A549 (cell line): ENCODE measurements around the gene PGGT1B.

Source experiments
- JUN ChIP-seq, 2 experiments: fragments of >200 bp; sonication (Bioruptor Twin); formaldehyde crosslinking; IDR thresholded peaks; 2 replicates in 1 of 2; 3 replicates in 1 of 2; pipeline ENCODE4 v1.6.1; 2016 to 2017
- POLR2A ChIP-seq: IDR thresholded peaks from 2 replicates; pipeline ENCODE4 v1.6.1; 2012; ENCODE audit warnings: mild to moderate bottlenecking, low read length
- RNF2 ChIP-seq: fragments of 200-600 bp; sonication (generic); IDR thresholded peaks from 2 replicates; pipeline ENCODE4 v1.6.1; 2016; ENCODE audit warnings: low read depth, mild to moderate bottlenecking, antibody characterized with exemption, moderate library complexity, borderline replicate concordance
- TF ChIP-seq, protein P1 (sequence below): fragments of 250-450 bp; sonication (Bioruptor Pico); IDR thresholded peaks from 2 replicates; pipeline ENCODE4 v1.5.0; 2020; ENCODE audit warnings: low read depth, mild to moderate bottlenecking, moderate library complexity

DNA sequence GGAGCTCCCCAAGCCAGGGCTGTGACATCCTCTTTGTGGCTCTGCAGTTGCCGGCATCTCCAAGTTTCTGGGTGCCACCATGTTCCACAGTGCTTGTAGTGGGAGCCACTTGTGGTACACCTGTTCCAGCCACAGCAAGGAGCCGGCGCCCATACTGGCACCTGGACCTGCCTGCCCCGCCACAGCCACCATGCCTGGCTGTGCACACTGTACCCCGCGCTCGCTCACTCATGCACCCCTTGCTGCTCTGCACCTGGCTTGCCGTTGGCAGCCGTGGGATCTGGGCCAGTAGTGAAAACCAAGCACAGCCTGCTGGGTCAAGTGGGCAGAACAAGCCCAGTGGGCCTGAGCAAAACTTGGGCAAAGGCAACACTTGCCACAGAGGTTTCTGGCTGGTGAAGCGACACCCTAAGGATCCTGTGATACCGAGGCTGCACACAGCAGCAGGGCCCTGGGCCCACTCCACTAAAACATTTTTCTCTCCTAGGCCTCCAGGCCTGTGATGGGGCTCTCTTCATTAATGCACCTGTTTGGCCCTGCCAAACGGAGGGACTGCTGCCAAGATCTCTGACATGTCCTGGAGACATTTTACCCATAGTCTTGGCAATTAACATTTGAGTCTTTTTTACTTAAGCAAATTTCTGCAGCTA is 95.8 kb downstream of the PGGT1B start:
- TF ChIP-seq POLR2A (no peak), RNF2 (no peak), JUN (IDR thresholded peaks at IDR 0.05) (no peak)
- TF ChIP-seq, protein P1, sequence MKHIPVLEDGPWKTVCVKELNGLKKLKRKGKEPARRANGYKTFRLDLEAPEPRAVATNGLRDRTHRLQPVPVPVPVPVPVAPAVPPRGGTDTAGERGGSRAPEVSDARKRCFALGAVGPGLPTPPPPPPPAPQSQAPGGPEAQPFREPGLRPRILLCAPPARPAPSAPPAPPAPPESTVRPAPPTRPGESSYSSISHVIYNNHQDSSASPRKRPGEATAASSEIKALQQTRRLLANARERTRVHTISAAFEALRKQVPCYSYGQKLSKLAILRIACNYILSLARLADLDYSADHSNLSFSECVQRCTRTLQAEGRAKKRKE, result no peak
